Measurements from ENCODE around the gene MOCS3. TPM values are rescaled to one million over a fixed set of nuclear protein-coding genes. Genes with fewer than 3 reads are reported as not detected.
A peak's percentile ranks its signal among the peaks of the same experiment; 100 is the strongest.

The MOCS3 gene
- total and polyA plus RNA-seq, 2 of the 13 experiments (the other 11 are each of a cell fraction or from before 2014, with no cell fraction given): 3.7 to 8.4 TPM

GRCh38 chr20:50957798-50958614 lies 612 bp upstream of the MOCS3 start, which contains the start of gene DPM1 (continued):
- no peak for TF ChIP-seq MNT (IDR thresholded peaks at IDR 0.05)
- peak; percentile 79; the same call in 1 of the 2 replicates for TF ChIP-seq ZBED4 (CRISPR knock-in tag; IDR thresholded peaks at IDR 0.05; ENCODE audit: borderline replicate concordance)
- no peak for TF ChIP-seq SP1 (IDR thresholded peaks at IDR 0.05)
- peak; percentile 47 for TF ChIP-seq SP1 (CRISPR knock-in tag; IDR thresholded peaks at IDR 0.05)
- no peak for TF ChIP-seq NFRKB (IDR thresholded peaks at IDR 0.05)
- TF ChIP-seq HNRNPH1 (optimal IDR thresholded peaks at IDR 0.05; ENCODE audit: low read depth, low read length): no peak
- 0 out of 2 replicates have a peak, but pooled peaks have one; percentile 82 for TF ChIP-seq ZNF720 (CRISPR knock-in tag; IDR thresholded peaks at IDR 0.05)
- no peak for TF ChIP-seq NPAS2 (CRISPR knock-in tag; IDR thresholded peaks at IDR 0.05; ENCODE audit: borderline replicate concordance)
- peak; percentile 60; the same call in 1 of the 2 replicates for TF ChIP-seq SP140L (CRISPR knock-in tag; IDR thresholded peaks at IDR 0.05; ENCODE audit: borderline replicate concordance)
- TF ChIP-seq ZNF570 (CRISPR knock-in tag; IDR thresholded peaks at IDR 0.05; ENCODE audit: borderline replicate concordance): no peak
- TF ChIP-seq ZNF547 (CRISPR knock-in tag; IDR thresholded peaks at IDR 0.05): no peak
- peak; percentile 49; the same call in 1 of the 2 replicates for TF ChIP-seq ZNF350 (CRISPR knock-in tag; IDR thresholded peaks at IDR 0.05; ENCODE audit: borderline replicate concordance, low read depth)
- TF ChIP-seq RFX1 (IDR thresholded peaks at IDR 0.05): no peak
- TF ChIP-seq ZSCAN5A (CRISPR knock-in tag; IDR thresholded peaks at IDR 0.05; ENCODE audit: borderline replicate concordance): no peak
- no peak for TF ChIP-seq GRHL1 (CRISPR knock-in tag; conservative IDR thresholded peaks at IDR 0.05)
- no peak for TF ChIP-seq ZBTB34 (CRISPR knock-in tag; IDR thresholded peaks at IDR 0.05)
- no peak; the same call in 1 of the 2 replicates for TF ChIP-seq THAP11 (CRISPR knock-in tag; IDR thresholded peaks at IDR 0.05)
- 0 out of 2 replicates have a peak, but pooled peaks have one; percentile 46 for TF ChIP-seq RFXAP (CRISPR knock-in tag; IDR thresholded peaks at IDR 0.05; ENCODE audit: borderline replicate concordance)
- TF ChIP-seq DPF2 (CRISPR knock-in tag; IDR thresholded peaks at IDR 0.05; ENCODE audit: borderline replicate concordance, low read depth): no peak
- no peak for TF ChIP-seq RCOR2 (CRISPR knock-in tag; IDR thresholded peaks at IDR 0.05)

Measured in HepG2 (cell line).